ENCODE measurements around the gene MTFP1. TPM values are rescaled to one million over a fixed set of nuclear protein-coding genes. Genes with fewer than 3 reads are reported as not detected.

Gene MTFP1
- total and polyA plus RNA-seq, 4 donors, result 1.8 to 40.0 (median 25.5) TPM

DNA sequence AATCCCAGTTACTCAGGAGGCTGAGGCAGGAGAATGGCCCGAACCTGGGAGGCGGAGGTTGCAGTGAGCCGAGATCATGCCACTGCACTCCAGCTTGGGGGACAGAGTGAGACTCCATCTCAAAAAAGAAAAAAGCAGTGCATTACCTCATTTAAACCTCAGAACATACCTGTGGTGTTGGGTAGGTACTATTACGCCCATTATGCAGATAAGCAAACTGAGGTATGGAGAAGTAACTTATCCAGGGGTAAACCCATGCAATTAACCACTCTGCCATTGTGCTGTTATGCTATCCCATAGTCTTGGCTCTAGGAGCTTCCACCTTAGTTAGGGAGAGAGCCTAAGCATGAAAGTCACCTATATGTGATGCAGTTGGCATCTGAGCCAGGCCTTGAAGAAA, 48.6 kb downstream of the MTFP1 start:
- Histone ChIP-seq H3K27me3 (ENCODE audit: control insufficient read depth in 3 of 3, insufficient read depth in 3 of 3, low read length in 2 of 3) (no peaks in the 10 kb centered on the region), H3K4me1 (ENCODE audit: control insufficient read depth in 5 of 5, insufficient read depth in 5 of 5, low read length in 5 of 5) (peaks cover 0 to 8% (median 0%) of the 10 kb centered on the region in 5 donors), H3K9me3 (ENCODE audit: control insufficient read depth in 4 of 4, insufficient read depth in 3 of 4, low read length in 3 of 4) (no peaks in the 10 kb centered on the region), H3K27ac (ENCODE audit: low read depth in 1 of 2, low read length in 1 of 2) (no peak overlapping the region), H3K36me3 (ENCODE audit: control insufficient read depth in 4 of 4, insufficient read depth in 4 of 4, low read length in 4 of 4) (no peaks in the 10 kb centered on the region), H3K9ac (ENCODE audit: insufficient read depth in 1 of 2, low read length in 2 of 2) (no peak overlapping the region), H3K4me3 (no peak overlapping the region)
- 94 to 97% methylated on average over 4 of the region's 4 CpGs for WGBS, 2 donors
- no peak for ATAC-seq (ENCODE audit: insufficient read depth, low FRiP score)
- DNase-seq, result no peak
- TF ChIP-seq, protein P1, sequence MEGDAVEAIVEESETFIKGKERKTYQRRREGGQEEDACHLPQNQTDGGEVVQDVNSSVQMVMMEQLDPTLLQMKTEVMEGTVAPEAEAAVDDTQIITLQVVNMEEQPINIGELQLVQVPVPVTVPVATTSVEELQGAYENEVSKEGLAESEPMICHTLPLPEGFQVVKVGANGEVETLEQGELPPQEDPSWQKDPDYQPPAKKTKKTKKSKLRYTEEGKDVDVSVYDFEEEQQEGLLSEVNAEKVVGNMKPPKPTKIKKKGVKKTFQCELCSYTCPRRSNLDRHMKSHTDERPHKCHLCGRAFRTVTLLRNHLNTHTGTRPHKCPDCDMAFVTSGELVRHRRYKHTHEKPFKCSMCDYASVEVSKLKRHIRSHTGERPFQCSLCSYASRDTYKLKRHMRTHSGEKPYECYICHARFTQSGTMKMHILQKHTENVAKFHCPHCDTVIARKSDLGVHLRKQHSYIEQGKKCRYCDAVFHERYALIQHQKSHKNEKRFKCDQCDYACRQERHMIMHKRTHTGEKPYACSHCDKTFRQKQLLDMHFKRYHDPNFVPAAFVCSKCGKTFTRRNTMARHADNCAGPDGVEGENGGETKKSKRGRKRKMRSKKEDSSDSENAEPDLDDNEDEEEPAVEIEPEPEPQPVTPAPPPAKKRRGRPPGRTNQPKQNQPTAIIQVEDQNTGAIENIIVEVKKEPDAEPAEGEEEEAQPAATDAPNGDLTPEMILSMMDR (IDR thresholded peaks at IDR 0.05; ENCODE audit: control extremely low read depth, extremely low read depth), result no peak

GRCh38 chr22:30474683-30475424, 49.3 kb downstream of the MTFP1 start:
- 47 to 66% methylated on average over 6 of the region's 6 CpGs for WGBS, 2 donors
- Histone ChIP-seq H3K27ac (ENCODE audit: low read depth in 1 of 2, low read length in 1 of 2) (no peak overlapping the region), H3K27me3 (ENCODE audit: control insufficient read depth in 3 of 3, insufficient read depth in 3 of 3, low read length in 2 of 3) (no peaks in the 10 kb centered on the region), H3K36me3 (ENCODE audit: control insufficient read depth in 4 of 4, insufficient read depth in 4 of 4, low read length in 4 of 4) (no peaks in the 10 kb centered on the region), H3K9ac (ENCODE audit: insufficient read depth in 1 of 2, low read length in 2 of 2) (no peak overlapping the region), H3K4me3 (no peak overlapping the region), H3K4me1 (ENCODE audit: control insufficient read depth in 5 of 5, insufficient read depth in 5 of 5, low read length in 5 of 5) (peaks cover 0 to 8% (median 0%) of the 10 kb centered on the region in 5 donors), H3K9me3 (ENCODE audit: control insufficient read depth in 4 of 4, insufficient read depth in 3 of 4, low read length in 3 of 4) (no peaks in the 10 kb centered on the region)
- DNase-seq, result peak; percentile 49 to 69 (median 57)
- ATAC-seq (ENCODE audit: insufficient read depth, low FRiP score), result no peak
- TF ChIP-seq, protein P1 (IDR thresholded peaks at IDR 0.05; ENCODE audit: control extremely low read depth, extremely low read depth), result no peak

Small RNAs within 50 kb of the gene (small RNA-seq; reads per million reads assigned to genes)
- gene AC004832.3 (ENCODE audit: low replicate concordance), result not detected
- gene RNU6-564P (ENCODE audit: low replicate concordance), result not detected

Other genes starting within 250 kb of the MTFP1 start
- gene LIF, start 179.0 kb upstream of the MTFP1 start, total RNA-seq, result 1 to 10 TPM in 1 of 2 donors, under 1 TPM in 1; 0.77 to 5.1 TPM
- 10 to 100 TPM in 1 of 2 donors, 1 to 10 TPM in 1; 5.1 to 26.1 TPM for gene LIF, start 179.0 kb upstream of the MTFP1 start, polyA plus RNA-seq
- 1 to 10 TPM; 1.8 to 3.3 TPM for gene OSM, start 158.9 kb upstream of the MTFP1 start, total RNA-seq
- 10 to 100 TPM in 1 of 2 donors, under 1 TPM in 1; 0.57 to 33.2 TPM for gene OSM, start 158.9 kb upstream of the MTFP1 start, polyA plus RNA-seq
- 10 to 100 TPM; 12.6 to 26.5 TPM for gene CASTOR1, start 136.3 kb upstream of the MTFP1 start, total RNA-seq
- gene CASTOR1, start 136.3 kb upstream of the MTFP1 start, polyA plus RNA-seq, result 10 to 100 TPM; 14.1 to 16.5 TPM
- 10 to 100 TPM; 25.9 to 36.4 TPM for gene TBC1D10A, start 98.8 kb upstream of the MTFP1 start, total RNA-seq
- gene TBC1D10A, start 98.8 kb upstream of the MTFP1 start, polyA plus RNA-seq, result 10 to 100 TPM; 15.0 to 27.3 TPM
- gene SF3A1, start 68.9 kb upstream of the MTFP1 start, total RNA-seq, result 100 to 1,000 TPM in 1 of 2 donors, 10 to 100 TPM in 1; 52.8 to 157 TPM
- gene SF3A1, start 68.9 kb upstream of the MTFP1 start, polyA plus RNA-seq, result 10 to 100 TPM; 15.8 to 37.4 TPM
- 10 to 100 TPM; 10.9 to 11.9 TPM for gene CCDC157, start 68.8 kb upstream of the MTFP1 start, total RNA-seq
- gene CCDC157, start 68.8 kb upstream of the MTFP1 start, polyA plus RNA-seq, result 1 to 10 TPM; 4.1 to 6.0 TPM
- gene RNF215, start 38.4 kb upstream of the MTFP1 start, total RNA-seq, result 10 to 100 TPM in 1 of 2 donors, 1 to 10 TPM in 1; 8.5 to 19.7 TPM
- gene RNF215, start 38.4 kb upstream of the MTFP1 start, polyA plus RNA-seq, result 10 to 100 TPM in 1 of 2 donors, 1 to 10 TPM in 1; 8.9 to 10.4 TPM
- 10 to 100 TPM in 1 of 2 donors, 1 to 10 TPM in 1; 8.8 to 10.3 TPM for gene SEC14L2, start 28.8 kb upstream of the MTFP1 start, total RNA-seq
- 1 to 10 TPM; 6.1 to 7.2 TPM for gene SEC14L2, start 28.8 kb upstream of the MTFP1 start, polyA plus RNA-seq
- under 1 TPM; 0.65 to 0.98 TPM for gene SEC14L3, start 46.2 kb downstream of the MTFP1 start, total RNA-seq
- under 1 TPM; 0.17 to 0.75 TPM for gene SEC14L3, start 46.2 kb downstream of the MTFP1 start, polyA plus RNA-seq
- 1 to 10 TPM in 1 of 2 donors, under 1 TPM in 1; 0.68 to 5.3 TPM for gene SEC14L4, start 79.9 kb downstream of the MTFP1 start, total RNA-seq
- gene SEC14L4, start 79.9 kb downstream of the MTFP1 start, polyA plus RNA-seq, result 10 to 100 TPM in 1 of 2 donors, under 1 TPM in 1; 0.60 to 20.8 TPM
- 1 to 10 TPM; 3.4 to 3.8 TPM for gene SEC14L6, start 121.0 kb downstream of the MTFP1 start, total RNA-seq
- gene SEC14L6, start 121.0 kb downstream of the MTFP1 start, polyA plus RNA-seq, result 10 to 100 TPM in 1 of 2 donors, under 1 TPM in 1; 0.61 to 12.4 TPM
- gene GAL3ST1, start 148.9 kb downstream of the MTFP1 start, total RNA-seq, result 1 to 10 TPM; 3.5 to 4.0 TPM
- 1 to 10 TPM in 1 of 2 donors, under 1 TPM in 1; 0.72 to 3.3 TPM for gene GAL3ST1, start 148.9 kb downstream of the MTFP1 start, polyA plus RNA-seq
- 10 to 100 TPM; 34.4 to 76.5 TPM for gene PES1, start 166.1 kb downstream of the MTFP1 start, total RNA-seq
- 10 to 100 TPM; 68.9 to 77.2 TPM for gene PES1, start 166.1 kb downstream of the MTFP1 start, polyA plus RNA-seq
- 10 to 100 TPM; 21.4 to 39.9 TPM for gene TCN2, start 181.4 kb downstream of the MTFP1 start, total RNA-seq
- 10 to 100 TPM; 10.6 to 60.9 TPM for gene TCN2, start 181.4 kb downstream of the MTFP1 start, polyA plus RNA-seq
- gene SLC35E4, start 210.0 kb downstream of the MTFP1 start, total RNA-seq, result 1 to 10 TPM; 1.6 to 4.8 TPM
- gene SLC35E4, start 210.0 kb downstream of the MTFP1 start, polyA plus RNA-seq, result 1 to 10 TPM; 2.1 to 4.4 TPM
- gene DUSP18, start 242.1 kb downstream of the MTFP1 start, total RNA-seq, result 10 to 100 TPM; 15.1 to 27.1 TPM
- gene DUSP18, start 242.1 kb downstream of the MTFP1 start, polyA plus RNA-seq, result 10 to 100 TPM in 1 of 2 donors, 1 to 10 TPM in 1; 7.9 to 10.2 TPM

All from lung (tissue), 13 donors.